Subcutaneous abdominal adipose tissue (tissue), 5 donors: Measurements from ENCODE around the gene MAT2A.
"Not testable (repeated sequence)": the region's sequence is repeated elsewhere in the genome, so short reads cannot be mapped to it uniquely, and the experiment has no call there.

Experiments
- H3K27ac ChIP-seq: one replicate; pipeline ENCODE4 v1.7.0; 2013; ENCODE audit warnings: low read depth, mild to moderate bottlenecking, inconsistent platforms, low read length, moderate library complexity
- H3K27me3 ChIP-seq, 5 donors: one replicate each; pipeline ENCODE4 v1.7.0; 2013; ENCODE audit warnings: low read length in 5 of 5, inconsistent platforms in 1 of 5; ENCODE audit not compliant: control insufficient read depth in 5 of 5, insufficient read depth in 4 of 5
- H3K36me3 ChIP-seq, 5 donors: one replicate each; pipeline ENCODE4 v1.7.0; 2013; ENCODE audit warnings: low read length in 5 of 5; ENCODE audit not compliant: control insufficient read depth in 5 of 5, insufficient read depth in 5 of 5
- H3K4me1 ChIP-seq, 5 donors: one replicate each; pipeline ENCODE4 v1.7.0; 2013; ENCODE audit warnings: low read length in 5 of 5, mild to moderate bottlenecking in 3 of 5, moderate library complexity in 1 of 5; ENCODE audit not compliant: control insufficient read depth in 5 of 5, insufficient read depth in 5 of 5
- H3K4me3 ChIP-seq, 5 donors: one replicate each; pipeline ENCODE4 v1.7.0; 2013; ENCODE audit warnings: low read length in 5 of 5, low read depth in 1 of 5
- H3K9ac ChIP-seq, 5 donors: one replicate each; pipeline ENCODE4 v1.7.0; 2013; ENCODE audit warnings: low read length in 5 of 5, mild to moderate bottlenecking in 4 of 5, moderate library complexity in 3 of 5
- H3K9me3 ChIP-seq, 5 donors: one replicate each; pipeline ENCODE4 v1.7.0; 2013; ENCODE audit warnings: low read length in 5 of 5; ENCODE audit not compliant: control insufficient read depth in 5 of 5
- donor health status: healthy.
- donor health status: healthy.
- donor health status: healthy.
- donor health status: healthy.
- donor health status: healthy.

MAT2A gene

DNA sequence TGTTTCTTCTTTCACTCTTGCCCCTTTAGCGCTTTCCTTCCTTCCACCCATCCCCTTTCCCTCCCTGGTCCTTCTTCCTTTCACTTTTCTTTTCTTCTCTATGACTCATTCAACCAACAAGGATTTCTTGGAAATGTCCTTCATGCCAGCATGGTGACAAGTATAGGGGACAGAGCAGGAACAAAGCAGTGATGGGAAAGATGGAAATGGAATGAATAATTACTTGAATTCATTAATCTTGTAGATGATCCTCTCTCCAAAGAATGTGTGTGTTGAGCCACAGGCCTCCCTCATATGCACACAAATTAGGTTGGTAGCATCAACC is 46.8 kb downstream of the MAT2A start:
- H3K9me3 ChIP-seq, result no peaks in the 10 kb centered on the region
- no peaks in the 10 kb centered on the region for H3K27me3 ChIP-seq
- peak overlapping the region; percentile 92 for H3K27ac ChIP-seq
- H3K9ac ChIP-seq, result peak overlapping the region in 4 of 5 donors; percentile 0 to 39 (median 31)
- H3K4me1 ChIP-seq, result peaks cover 14 to 80% (median 59%) of the 10 kb centered on the region in 5 donors
- peaks cover 0 to 4% (median 0%) of the 10 kb centered on the region in 5 donors for H3K36me3 ChIP-seq
- H3K4me3 ChIP-seq, result peak overlapping the region; percentile 17 to 82 (median 79)

DNA sequence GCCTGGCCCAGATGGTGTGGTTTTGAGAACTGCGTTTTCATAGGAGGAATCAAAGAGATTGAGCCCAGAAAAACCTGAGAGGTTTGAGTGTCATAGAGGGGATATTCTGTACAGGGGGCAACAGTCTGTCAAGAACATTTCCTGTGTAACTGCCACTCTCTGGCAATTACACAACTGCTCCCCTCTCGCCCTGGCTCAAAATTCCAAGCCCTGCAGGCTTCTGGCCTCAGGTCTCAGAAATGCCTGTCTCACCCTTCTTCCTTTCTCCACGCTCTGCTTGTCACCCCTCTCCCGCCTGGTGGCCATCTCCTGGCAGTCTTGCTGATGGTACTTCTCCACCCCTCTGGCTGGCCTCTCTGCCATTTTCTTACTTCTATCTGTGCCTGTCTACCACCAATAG is 49.3 kb downstream of the MAT2A start:
- Histone ChIP-seq H3K36me3 (peaks cover 0 to 5% (median 0%) of the 10 kb centered on the region in 5 donors), H3K9me3 (no peaks in the 10 kb centered on the region), H3K9ac (peak overlapping the region in 1 of 5 donors; percentile 39), H3K4me3 (no peak overlapping the region), H3K4me1 (peaks cover 17 to 92% (median 76%) of the 10 kb centered on the region in 5 donors), H3K27me3 (no peaks in the 10 kb centered on the region), H3K27ac (peak overlapping the region; percentile 92)

DNA sequence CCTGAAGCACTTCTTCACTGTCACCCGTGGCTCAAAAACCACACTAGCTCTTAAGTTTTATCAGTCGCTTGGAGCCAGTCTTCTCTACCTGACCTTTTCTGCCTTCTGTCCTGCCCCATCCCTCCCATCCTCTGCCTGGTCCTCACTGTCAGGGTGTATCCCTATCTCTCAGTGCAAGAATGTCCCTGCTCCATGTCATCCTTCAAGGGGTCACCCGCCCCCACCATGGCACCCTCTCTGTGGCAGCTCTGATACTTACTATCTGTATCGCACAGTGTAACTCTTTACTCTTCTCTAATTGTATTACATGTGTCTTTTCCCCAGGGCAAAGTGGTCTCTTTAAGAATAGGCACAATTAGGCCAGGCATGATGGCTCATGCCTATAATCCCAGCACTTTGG is 49.7 kb downstream of the MAT2A start:
- H3K4me3 ChIP-seq, result no peak overlapping the region
- H3K27me3 ChIP-seq, result no peaks in the 10 kb centered on the region
- H3K36me3 ChIP-seq, result peaks cover 0 to 6% (median 0%) of the 10 kb centered on the region in 5 donors
- peaks cover 17 to 90% (median 74%) of the 10 kb centered on the region in 5 donors for H3K4me1 ChIP-seq
- peak overlapping the region in 2 of 5 donors; percentile 18 to 39 for H3K9ac ChIP-seq
- peak overlapping the region; percentile 92 for H3K27ac ChIP-seq
- no peaks in the 10 kb centered on the region for H3K9me3 ChIP-seq

DNA sequence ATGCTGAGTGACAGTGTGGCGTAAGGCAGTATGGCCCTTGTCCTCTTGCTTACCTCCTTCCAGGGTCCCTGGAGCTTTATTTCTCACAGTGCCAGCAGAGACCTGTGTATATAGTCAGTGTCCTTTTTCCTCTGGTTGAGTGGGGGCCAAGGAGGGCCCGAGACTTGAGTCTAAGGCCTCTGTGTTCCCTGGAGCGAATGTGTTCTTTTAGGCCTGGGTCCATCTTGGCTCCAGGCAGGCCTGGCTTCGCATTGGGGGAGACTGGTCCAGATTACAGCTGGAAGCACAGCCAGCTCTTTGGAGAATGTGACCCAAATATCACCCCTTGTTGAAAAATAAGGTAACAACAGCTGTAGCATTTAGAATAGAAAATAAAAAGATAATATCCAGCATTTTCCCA is 50.2 kb downstream of the MAT2A start:
- Histone ChIP-seq H3K4me3 (no peak overlapping the region), H3K36me3 (peaks cover 0 to 6% (median 0%) of the 10 kb centered on the region in 5 donors), H3K27ac (peak overlapping the region; percentile 92), H3K4me1 (peaks cover 17 to 87% (median 71%) of the 10 kb centered on the region in 5 donors), H3K27me3 (no peaks in the 10 kb centered on the region), H3K9ac (peak overlapping the region in 2 of 5 donors; percentile 18 to 49), H3K9me3 (no peaks in the 10 kb centered on the region)

DNA sequence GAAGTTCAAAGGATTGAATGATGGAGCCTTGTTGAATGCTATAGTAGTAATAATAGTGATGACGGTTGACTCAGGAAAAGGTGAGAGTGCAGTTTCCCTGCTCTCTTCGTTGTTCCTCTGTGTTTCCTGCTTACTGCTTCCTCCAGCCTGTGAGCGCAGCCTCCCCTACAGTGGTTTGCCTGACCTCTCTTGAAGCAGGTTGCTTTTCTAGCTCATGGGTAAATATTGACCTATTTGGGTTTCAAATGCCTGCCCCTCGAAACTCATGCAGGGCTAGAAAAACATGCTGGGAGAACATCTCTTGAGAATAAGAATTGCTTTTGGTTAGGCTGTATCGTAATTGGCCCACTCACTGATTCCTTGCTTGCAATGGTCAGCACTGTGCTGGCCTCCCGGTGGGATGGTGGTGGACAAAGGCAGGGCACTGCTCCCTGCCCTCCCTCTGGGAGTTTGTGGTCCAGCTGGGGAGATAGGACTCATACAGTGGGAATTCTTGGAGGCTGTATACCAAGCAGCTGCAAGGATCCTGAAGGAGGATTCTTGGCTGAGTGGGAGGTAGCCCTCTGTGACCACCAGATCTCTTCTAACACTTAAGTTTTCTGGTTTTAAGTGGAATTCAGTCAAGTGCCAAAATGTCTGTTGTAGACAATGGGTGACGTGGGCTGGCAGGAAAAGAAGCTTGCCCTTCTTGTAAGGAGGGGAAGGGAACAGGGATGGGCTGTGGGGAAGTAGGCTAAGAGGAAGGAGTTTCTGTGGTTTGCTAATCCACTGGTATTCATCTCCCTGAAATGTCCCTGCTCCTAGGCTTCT is 51.2 kb downstream of the MAT2A start:
- Histone ChIP-seq H3K4me1 (peaks cover 16 to 88% (median 72%) of the 10 kb centered on the region in 5 donors), H3K27ac (peak overlapping the region; percentile 92), H3K9me3 (no peaks in the 10 kb centered on the region), H3K36me3 (peaks cover 0 to 6% (median 0%) of the 10 kb centered on the region in 5 donors), H3K9ac (peak overlapping the region in 1 of 5 donors; percentile 63), H3K27me3 (no peaks in the 10 kb centered on the region), H3K4me3 (peak overlapping the region in 2 of 5 donors; percentile 7 to 24)

DNA sequence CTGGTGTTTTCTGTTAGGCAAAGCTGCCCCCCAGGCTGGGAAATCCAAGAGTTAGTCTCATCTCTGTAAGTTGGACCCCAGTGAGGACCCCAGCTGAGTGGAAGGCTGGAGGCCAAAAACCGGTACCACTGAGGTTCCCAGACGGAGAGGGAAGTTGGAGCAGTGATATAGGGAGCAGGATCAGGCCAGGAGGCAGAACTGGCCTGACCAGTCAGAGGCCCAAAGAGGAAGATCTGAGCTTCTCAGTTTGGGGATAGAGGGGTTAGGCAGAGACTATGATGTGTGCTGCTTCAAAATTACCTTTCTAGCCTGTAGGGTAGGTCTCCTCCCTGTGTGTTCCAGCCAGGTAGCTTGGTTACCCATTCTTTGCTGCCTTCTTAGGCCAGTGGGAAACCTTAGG is 52.0 kb downstream of the MAT2A start:
- peak overlapping the region in 2 of 5 donors; percentile 7 to 22 for H3K4me3 ChIP-seq

DNA sequence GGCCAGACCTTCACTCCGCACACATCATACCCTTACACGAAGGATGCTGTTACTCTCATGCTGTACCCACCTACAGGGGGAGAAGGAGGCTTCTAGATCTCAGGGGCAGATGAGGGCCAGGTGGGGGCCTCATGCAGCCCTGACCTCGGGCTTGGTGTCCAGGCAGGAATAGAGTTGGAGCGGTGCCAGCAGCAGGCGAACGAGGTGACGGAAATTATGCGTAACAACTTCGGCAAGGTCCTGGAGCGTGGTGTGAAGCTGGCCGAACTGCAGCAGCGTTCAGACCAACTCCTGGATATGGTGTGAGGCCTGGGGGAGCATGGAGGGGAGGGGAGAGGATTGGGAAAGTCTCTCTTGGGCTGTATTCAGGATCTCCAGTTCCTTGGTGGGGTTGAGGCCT is 52.6 kb downstream of the MAT2A start:
- Histone ChIP-seq H3K9ac (peak overlapping the region in 1 of 5 donors; percentile 42), H3K27me3 (no peaks in the 10 kb centered on the region), H3K4me1 (peaks cover 15 to 84% (median 73%) of the 10 kb centered on the region in 5 donors), H3K9me3 (no peaks in the 10 kb centered on the region), H3K4me3 (peak overlapping the region in 1 of 5 donors; percentile 22), H3K36me3 (peaks cover 0 to 6% (median 0%) of the 10 kb centered on the region in 5 donors), H3K27ac (peak overlapping the region; percentile 92)

More for the DNA sequence above, 52.0 kb downstream of the MAT2A start:
- Histone ChIP-seq H3K27me3 (no peaks in the 10 kb centered on the region), H3K9ac (peak overlapping the region in 3 of 5 donors; percentile 14 to 63 (median 42)), H3K27ac (peak overlapping the region; percentile 92), H3K4me1 (peaks cover 13 to 84% (median 68%) of the 10 kb centered on the region in 5 donors), H3K9me3 (no peaks in the 10 kb centered on the region), H3K36me3 (peaks cover 0 to 6% (median 0%) of the 10 kb centered on the region in 5 donors)

DNA sequence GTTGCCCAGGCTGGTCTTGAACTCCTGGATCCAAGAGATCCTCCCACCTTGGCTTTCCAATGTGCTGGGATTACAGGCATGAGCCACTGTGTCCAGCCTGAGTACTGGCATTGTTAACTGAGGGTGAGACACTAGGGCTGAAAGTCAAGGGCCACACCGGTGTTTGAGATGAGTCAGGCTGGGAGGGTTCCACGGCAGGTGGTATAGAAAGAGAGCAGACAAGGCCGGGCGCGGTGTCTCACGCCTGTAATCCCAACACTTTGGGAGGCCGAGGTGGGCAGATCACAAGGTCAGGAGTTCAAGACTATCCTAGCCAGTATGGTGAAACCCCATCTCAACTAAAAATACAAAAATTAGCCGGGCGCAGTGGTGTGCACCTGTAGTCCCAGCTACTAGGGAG is 53.3 kb downstream of the MAT2A start:
- H3K4me3 ChIP-seq, H3K9ac ChIP-seq, H3K27me3 ChIP-seq, H3K9me3 ChIP-seq: not testable (repeated sequence)
- Histone ChIP-seq H3K36me3 (peaks cover 0 to 13% (median 6%) of the 10 kb centered on the region in 5 donors), H3K4me1 (peaks cover 15 to 84% (median 80%) of the 10 kb centered on the region in 5 donors), H3K27ac (peak overlapping the region; percentile 92)

DNA sequence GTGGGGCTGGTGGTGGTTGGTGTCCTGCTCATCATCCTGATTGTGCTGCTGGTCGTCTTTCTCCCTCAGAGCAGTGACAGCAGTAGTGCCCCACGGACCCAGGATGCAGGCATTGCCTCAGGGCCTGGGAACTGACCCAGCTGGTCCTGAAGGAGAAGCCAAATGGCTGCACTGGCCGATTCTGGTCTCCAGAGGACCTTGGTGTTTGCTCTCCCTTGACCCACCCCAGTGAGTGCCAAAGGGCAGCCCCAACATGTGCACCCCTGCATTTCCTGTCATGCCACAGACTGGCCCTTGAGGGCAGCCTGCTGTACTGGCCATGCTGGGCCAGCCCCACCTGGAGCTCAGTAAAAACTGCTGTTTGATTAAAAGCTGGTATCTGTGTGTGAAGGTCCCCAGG is 54.1 kb downstream of the MAT2A start:
- Histone ChIP-seq H3K9me3 (no peaks in the 10 kb centered on the region), H3K4me1 (peaks cover 13 to 77% (median 73%) of the 10 kb centered on the region in 5 donors), H3K36me3 (peaks cover 0 to 18% (median 11%) of the 10 kb centered on the region in 5 donors), H3K4me3 (no peak overlapping the region), H3K9ac (no peak overlapping the region), H3K27me3 (no peaks in the 10 kb centered on the region), H3K27ac (no peak overlapping the region)
